Cardiac muscle cell (in vitro differentiated cells and primary cell): ENCODE measurements around the gene VAPB. TPM values are rescaled to one million over a fixed set of nuclear protein-coding genes. Genes with fewer than 3 reads are reported as not detected.

ENCODE experiments used
- DNase-seq, 2 donors: peaks; one replicate each; pipeline versions ENCODE4 v3.0.0 to v3.0.0-alpha.2; 2010 to 2017; ENCODE audit warnings: low read depth in 1 of 2, low spot score in 1 of 2
- H3K27ac ChIP-seq: fragments of 200-600 bp; sonication (generic); 2 replicates; pipeline ENCODE4 v1.5.1; 2016
- H3K27me3 ChIP-seq: fragments of 200-600 bp; sonication (generic); 2 replicates; pipeline ENCODE4 v1.6.0; 2016; ENCODE audit warnings: control low read depth
- H3K36me3 ChIP-seq: fragments of 200-600 bp; sonication (generic); 2 replicates; pipeline ENCODE4 v1.5.1; 2016; ENCODE audit warnings: control low read depth
- H3K4me1 ChIP-seq: fragments of 200-600 bp; sonication (generic); 2 replicates; pipeline ENCODE4 v1.8.1; 2017; ENCODE audit warnings: low read depth, mild to moderate bottlenecking, mixed run types
- H3K4me3 ChIP-seq: fragments of 200-600 bp; sonication (generic); 2 replicates; pipeline ENCODE4 v1.5.1; 2016; ENCODE audit warnings: mild to moderate bottlenecking
- H3K9me3 ChIP-seq: fragments of 200-600 bp; sonication (generic); 2 replicates; pipeline ENCODE4 v1.5.1; 2017; ENCODE audit warnings: low read depth, mild to moderate bottlenecking, control low read depth
- polyA plus RNA-seq: library from polyadenylated mRNA; unstranded; fragments of >200 nt; fragmentation: Nextera tagmentation; extraction: Ambion mirVana; gene quantifications from 2 replicates; pipeline ENCODE4 v1.2.1, GENCODE V29; 2016
- total RNA-seq: library from RNA; depleted of rRNA; stranded (reverse); fragments of >200 nt; gene quantifications from 2 replicates; pipeline ENCODE4 v1.2.3, GENCODE V29; 2016
- TF ChIP-seq, protein P1 (sequence below): IDR thresholded peaks from 2 replicates; pipeline ENCODE4 v1.5.1; 2012; ENCODE audit warnings: low read depth, mild to moderate bottlenecking, low read length

Gene VAPB
- total and polyA plus RNA-seq, 2 experiments from 2014 or later: 9.7 to 55.1 TPM

DNA sequence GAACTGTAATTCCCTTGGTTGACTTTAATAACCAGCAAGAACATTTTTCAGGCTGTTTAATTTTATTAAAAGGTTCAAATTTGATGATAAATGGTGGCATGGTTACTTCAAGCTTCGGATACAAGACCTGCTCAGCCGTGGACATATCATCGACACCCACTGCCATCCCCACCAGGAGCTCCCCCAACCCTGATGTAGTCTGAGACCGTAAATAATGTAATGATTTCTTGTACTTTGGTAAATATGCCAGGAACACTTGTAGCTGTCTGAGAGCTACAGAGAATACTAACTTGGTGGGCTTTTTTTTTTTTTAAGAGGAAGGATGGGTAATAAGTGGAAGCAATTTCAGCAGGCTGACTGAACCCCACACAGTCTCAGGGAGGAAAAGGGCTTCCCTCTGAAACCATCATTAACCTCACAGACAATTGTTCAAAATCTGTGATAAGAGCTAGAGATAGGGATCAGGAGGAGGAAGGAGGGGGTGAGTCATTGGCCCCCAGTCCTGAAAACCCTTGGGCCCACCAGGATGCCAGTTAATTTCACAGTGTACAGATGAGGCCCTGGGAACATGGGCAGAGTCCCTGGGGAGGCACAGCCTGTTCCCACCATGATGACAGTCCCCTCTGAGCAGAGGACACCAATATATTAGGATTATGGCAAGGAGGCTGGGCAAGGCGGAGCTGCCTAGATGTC, 70.2 kb downstream of the VAPB start:
- TF ChIP-seq, protein P1, sequence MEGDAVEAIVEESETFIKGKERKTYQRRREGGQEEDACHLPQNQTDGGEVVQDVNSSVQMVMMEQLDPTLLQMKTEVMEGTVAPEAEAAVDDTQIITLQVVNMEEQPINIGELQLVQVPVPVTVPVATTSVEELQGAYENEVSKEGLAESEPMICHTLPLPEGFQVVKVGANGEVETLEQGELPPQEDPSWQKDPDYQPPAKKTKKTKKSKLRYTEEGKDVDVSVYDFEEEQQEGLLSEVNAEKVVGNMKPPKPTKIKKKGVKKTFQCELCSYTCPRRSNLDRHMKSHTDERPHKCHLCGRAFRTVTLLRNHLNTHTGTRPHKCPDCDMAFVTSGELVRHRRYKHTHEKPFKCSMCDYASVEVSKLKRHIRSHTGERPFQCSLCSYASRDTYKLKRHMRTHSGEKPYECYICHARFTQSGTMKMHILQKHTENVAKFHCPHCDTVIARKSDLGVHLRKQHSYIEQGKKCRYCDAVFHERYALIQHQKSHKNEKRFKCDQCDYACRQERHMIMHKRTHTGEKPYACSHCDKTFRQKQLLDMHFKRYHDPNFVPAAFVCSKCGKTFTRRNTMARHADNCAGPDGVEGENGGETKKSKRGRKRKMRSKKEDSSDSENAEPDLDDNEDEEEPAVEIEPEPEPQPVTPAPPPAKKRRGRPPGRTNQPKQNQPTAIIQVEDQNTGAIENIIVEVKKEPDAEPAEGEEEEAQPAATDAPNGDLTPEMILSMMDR: no peak

DNA sequence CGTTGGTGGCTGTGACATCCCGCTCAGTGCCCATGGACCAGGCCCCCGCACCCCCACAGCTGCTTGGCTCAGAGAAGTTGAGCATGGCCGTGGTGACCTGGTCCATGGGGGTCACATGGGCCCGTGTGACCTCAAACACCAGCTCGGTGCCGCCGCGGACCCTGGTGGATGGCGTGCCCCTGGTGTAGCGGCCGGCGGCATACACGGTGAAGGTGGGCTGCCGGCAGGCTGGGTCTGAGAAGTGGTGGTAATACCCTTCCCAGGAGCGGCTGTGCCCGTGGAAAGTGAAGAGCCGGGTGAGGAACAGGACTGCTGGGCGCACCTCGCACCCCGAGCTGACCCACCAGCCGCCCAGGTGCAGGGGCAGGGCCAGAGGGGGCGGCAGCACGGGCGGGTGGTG, 72.1 kb downstream of the VAPB start:
- H3K27ac ChIP-seq: no peak overlapping the region
- TF ChIP-seq, protein P1: no peak

More for the DNA sequence above, 70.2 kb downstream of the VAPB start:
- H3K36me3 ChIP-seq: no peaks in the 10 kb centered on the region
- DNase-seq: no peak
- no peaks in the 10 kb centered on the region for H3K9me3 ChIP-seq
- H3K4me3 ChIP-seq: no peak overlapping the region
- H3K4me1 ChIP-seq: peaks cover 4% of the 10 kb centered on the region
- H3K27ac ChIP-seq: no peak overlapping the region
- no peaks in the 10 kb centered on the region for H3K27me3 ChIP-seq

DNA sequence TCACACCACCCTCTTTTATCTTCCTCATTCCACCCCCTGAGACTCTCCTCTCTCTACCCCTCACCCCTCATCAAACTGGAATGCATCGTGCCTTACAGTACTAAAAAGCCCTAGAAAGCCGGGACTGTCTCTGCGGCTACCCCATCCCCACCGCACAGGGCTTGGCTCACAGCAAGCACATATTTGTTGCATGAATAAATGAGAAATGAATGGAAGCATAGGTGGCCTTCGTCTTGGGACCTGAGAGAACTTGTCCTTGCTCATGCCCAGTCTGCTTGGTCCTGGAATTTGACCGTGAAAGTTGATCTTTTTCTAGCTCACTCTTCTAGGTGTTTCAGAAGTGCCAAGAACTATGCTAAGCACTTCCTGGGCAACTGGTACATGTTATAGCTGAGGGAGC, 72.9 kb downstream of the VAPB start:
- Histone ChIP-seq H3K9me3 (no peaks in the 10 kb centered on the region), H3K4me3 (no peak overlapping the region), H3K27me3 (no peaks in the 10 kb centered on the region), H3K36me3 (no peaks in the 10 kb centered on the region), H3K4me1 (peaks cover 5% of the 10 kb centered on the region), H3K27ac (no peak overlapping the region)
- TF ChIP-seq, protein P1: no peak
- DNase-seq: no peak

More for the DNA sequence above, 72.1 kb downstream of the VAPB start:
- H3K9me3 ChIP-seq: no peaks in the 10 kb centered on the region
- no peak for DNase-seq
- no peaks in the 10 kb centered on the region for H3K27me3 ChIP-seq
- peaks cover 5% of the 10 kb centered on the region for H3K4me1 ChIP-seq
- no peaks in the 10 kb centered on the region for H3K36me3 ChIP-seq
- H3K4me3 ChIP-seq: no peak overlapping the region

DNA sequence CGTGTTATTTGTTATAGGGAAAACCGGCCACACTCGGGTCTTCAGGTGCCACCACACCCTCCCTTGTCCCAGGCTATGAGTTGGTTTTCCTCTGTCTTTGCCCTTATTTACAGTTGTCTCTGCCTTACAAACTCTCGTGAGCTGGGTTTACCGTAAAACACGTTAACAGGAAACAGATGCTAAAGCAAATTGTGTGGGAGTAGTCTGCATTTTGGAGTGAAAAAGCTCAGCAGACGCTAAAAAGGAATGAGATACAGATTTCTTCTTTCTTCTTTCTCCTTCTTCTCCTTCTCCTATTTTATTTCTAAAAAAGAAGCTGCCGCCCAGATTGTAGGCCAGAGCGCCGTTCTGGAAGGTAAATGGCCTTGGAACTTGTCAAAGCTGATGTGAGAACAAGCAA, 74.2 kb downstream of the VAPB start:
- TF ChIP-seq, protein P1: no peak
- H3K36me3 ChIP-seq: no peaks in the 10 kb centered on the region
- peaks cover 5% of the 10 kb centered on the region for H3K4me1 ChIP-seq
- no peak overlapping the region for H3K4me3 ChIP-seq
- no peak overlapping the region for H3K27ac ChIP-seq
- no peaks in the 10 kb centered on the region for H3K27me3 ChIP-seq
- no peak for DNase-seq
- no peaks in the 10 kb centered on the region for H3K9me3 ChIP-seq

DNA sequence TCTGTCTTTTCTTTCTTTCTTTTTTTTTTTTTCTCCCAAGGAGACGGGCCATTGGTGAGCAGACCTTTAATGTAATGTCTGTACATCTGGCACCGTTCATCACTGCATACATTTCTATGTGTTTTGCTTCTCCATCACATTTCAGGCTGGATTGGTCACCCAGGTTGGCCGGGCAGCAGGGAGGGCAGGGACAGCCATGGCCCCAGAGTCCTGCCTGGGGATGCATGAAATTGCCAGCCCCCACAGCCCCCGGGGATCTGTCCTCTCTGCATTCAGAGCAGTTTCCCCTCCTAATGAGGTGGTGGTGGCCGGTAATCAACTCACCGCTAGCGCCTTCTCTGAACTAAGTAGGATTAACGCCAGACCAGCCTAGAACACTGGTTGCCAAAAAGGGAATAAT, 75.8 kb downstream of the VAPB start:
- TF ChIP-seq, protein P1: no peak
- Histone ChIP-seq H3K4me3 (no peak overlapping the region), H3K27ac (no peak overlapping the region), H3K4me1 (peaks cover 5% of the 10 kb centered on the region), H3K36me3 (no peaks in the 10 kb centered on the region), H3K9me3 (no peaks in the 10 kb centered on the region), H3K27me3 (no peaks in the 10 kb centered on the region)
- DNase-seq: no peak
